ENCODE data around the gene LETM1. TPM values are rescaled to one million over a fixed set of nuclear protein-coding genes. Genes with fewer than 3 reads are reported as not detected.

The LETM1 gene
- total and polyA plus RNA-seq, 2 experiments from 2014 or later: 29.4 to 46.0 TPM

DNA sequence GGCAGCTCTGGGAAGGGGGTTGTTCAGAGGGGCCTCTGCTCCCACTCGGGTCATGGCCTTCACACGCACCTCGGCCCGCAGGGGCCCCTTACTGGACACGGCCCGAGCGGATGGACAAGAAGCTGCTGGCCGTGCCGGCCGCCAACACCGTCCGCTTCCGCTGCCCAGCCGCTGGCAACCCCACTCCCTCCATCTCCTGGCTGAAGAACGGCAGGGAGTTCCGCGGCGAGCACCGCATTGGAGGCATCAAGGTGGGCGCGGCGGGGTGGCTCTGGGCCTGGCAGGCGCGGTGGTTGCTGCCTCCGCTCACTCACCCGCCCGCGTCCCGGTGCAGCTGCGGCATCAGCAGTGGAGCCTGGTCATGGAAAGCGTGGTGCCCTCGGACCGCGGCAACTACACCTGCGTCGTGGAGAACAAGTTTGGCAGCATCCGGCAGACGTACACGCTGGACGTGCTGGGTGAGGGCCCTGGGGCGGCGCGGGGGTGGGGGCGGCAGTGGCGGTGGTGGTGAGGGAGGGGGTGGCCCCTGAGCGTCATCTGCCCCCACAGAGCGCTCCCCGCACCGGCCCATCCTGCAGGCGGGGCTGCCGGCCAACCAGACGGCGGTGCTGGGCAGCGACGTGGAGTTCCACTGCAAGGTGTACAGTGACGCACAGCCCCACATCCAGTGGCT lies 54.5 kb downstream of the LETM1 start:
- 96% methylated on average over 35 of the region's 56 CpGs for WGBS (ENCODE audit: low lambda C conversion rate, missing lambda C conversion rate)
- Histone ChIP-seq H3K27ac (no peak overlapping the region), H3K79me2 (peaks cover 37% of the 10 kb centered on the region), H2AFZ (no peak overlapping the region), H3K4me3 (no peak overlapping the region), H3K9me3 (ENCODE audit: low read depth) (no peaks in the 10 kb centered on the region), H3K9me2 (replicated peaks; ENCODE audit: insufficient read depth) (no peaks in the 10 kb centered on the region), H3K27me3 (no peaks in the 10 kb centered on the region), H4K20me1 (ENCODE audit: insufficient read depth, poor library complexity, severe bottlenecking) (peaks cover 4% of the 10 kb centered on the region), H3K4me1 (ENCODE audit: insufficient read depth) (peaks cover 34% of the 10 kb centered on the region), H3K4me2 (no peak overlapping the region), H3K36me3 (replicated peaks; ENCODE audit: insufficient read depth, low read depth) (no peaks in the 10 kb centered on the region)
- no peak for TF ChIP-seq EZH2phosphoT487 (IDR thresholded peaks at IDR 0.05; ENCODE audit: low read depth, severe bottlenecking, unreplicated experiment)
- no peak for TF ChIP-seq CTCF (IDR thresholded peaks at IDR 0.05; ENCODE audit: poor library complexity)
- DNase-seq (ENCODE audit: low spot score): no peak

DNA sequence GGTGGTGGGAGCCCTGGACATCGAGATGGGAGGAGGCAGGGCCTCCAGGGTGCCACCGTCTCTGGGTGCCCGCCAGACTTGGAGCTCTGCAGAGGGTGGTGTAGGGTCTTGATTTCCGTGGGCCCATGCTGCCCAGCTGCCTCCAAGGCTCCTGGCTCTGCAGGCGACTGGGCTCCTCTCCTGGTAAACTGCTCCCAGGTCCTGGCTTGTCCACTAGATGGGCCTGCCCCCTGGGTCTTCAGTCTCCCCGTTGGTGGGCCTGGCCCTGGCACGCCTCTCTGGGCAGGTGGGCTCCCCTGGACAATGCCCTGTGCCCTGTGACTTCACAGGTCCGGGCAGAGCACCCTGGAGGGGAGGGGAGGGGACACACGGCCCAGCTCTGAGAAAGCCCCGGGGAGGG lies 55.2 kb downstream of the LETM1 start:
- H3K4me2 ChIP-seq: no peak overlapping the region
- no peak overlapping the region for H2AFZ ChIP-seq
- peaks cover 7% of the 10 kb centered on the region for H4K20me1 ChIP-seq (ENCODE audit: insufficient read depth, poor library complexity, severe bottlenecking)
- DNase-seq (ENCODE audit: low spot score): no peak
- 90% methylated on average over 10 of the region's 10 CpGs for WGBS (ENCODE audit: low lambda C conversion rate, missing lambda C conversion rate)
- no peaks in the 10 kb centered on the region for H3K9me2 ChIP-seq (replicated peaks; ENCODE audit: insufficient read depth)
- no peak overlapping the region for H3K4me3 ChIP-seq
- H3K27ac ChIP-seq: no peak overlapping the region
- H3K36me3 ChIP-seq (replicated peaks; ENCODE audit: insufficient read depth, low read depth): no peaks in the 10 kb centered on the region
- TF ChIP-seq EZH2 (IDR thresholded peaks at IDR 0.05; ENCODE audit: borderline replicate concordance) (no peak), EZH2phosphoT487 (IDR thresholded peaks at IDR 0.05; ENCODE audit: low read depth, severe bottlenecking, unreplicated experiment) (no peak), CTCF (IDR thresholded peaks at IDR 0.05; ENCODE audit: poor library complexity) (no peak)
- peaks cover 43% of the 10 kb centered on the region for H3K79me2 ChIP-seq
- H3K9me3 ChIP-seq (ENCODE audit: low read depth): no peaks in the 10 kb centered on the region
- no peaks in the 10 kb centered on the region for H3K27me3 ChIP-seq
- H3K4me1 ChIP-seq (ENCODE audit: insufficient read depth): peaks cover 40% of the 10 kb centered on the region

GRCh38 chr4:1799387-1800375 lies 56.3 kb downstream of the LETM1 start:
- Histone ChIP-seq H2AFZ (no peak overlapping the region), H3K27ac (peak overlapping the region; percentile 96), H3K4me2 (peak overlapping the region; percentile 56), H3K4me3 (no peak overlapping the region), H3K9me3 (ENCODE audit: low read depth) (no peaks in the 10 kb centered on the region), H4K20me1 (ENCODE audit: insufficient read depth, poor library complexity, severe bottlenecking) (peaks cover 18% of the 10 kb centered on the region), H3K9me2 (replicated peaks; ENCODE audit: insufficient read depth) (no peaks in the 10 kb centered on the region), H3K36me3 (replicated peaks; ENCODE audit: insufficient read depth, low read depth) (no peaks in the 10 kb centered on the region), H3K27me3 (no peaks in the 10 kb centered on the region), H3K4me1 (ENCODE audit: insufficient read depth) (peaks cover 41% of the 10 kb centered on the region), H3K79me2 (peaks cover 52% of the 10 kb centered on the region)
- DNase-seq (ENCODE audit: low spot score): peak; percentile 58
- no peak for TF ChIP-seq CTCF (IDR thresholded peaks at IDR 0.05; ENCODE audit: poor library complexity)
- TF ChIP-seq EZH2phosphoT487 (IDR thresholded peaks at IDR 0.05; ENCODE audit: low read depth, severe bottlenecking, unreplicated experiment): no peak
- TF ChIP-seq EZH2 (IDR thresholded peaks at IDR 0.05; ENCODE audit: borderline replicate concordance): no peak
- WGBS (ENCODE audit: low lambda C conversion rate, missing lambda C conversion rate): 91% methylated on average over 33 of the region's 41 CpGs
